AG08396 (cell line): ENCODE measurements around the gene PMVK.
A peak's percentile ranks its signal among the peaks of the same experiment; 100 is the strongest.
"Not testable (repeated sequence)": the region's sequence is repeated elsewhere in the genome, so short reads cannot be mapped to it uniquely, and the experiment has no call there.

ENCODE experiments used
- DNase-seq: peaks from one replicate; pipeline ENCODE4 v3.0.0; 2012; ENCODE audit warnings: low spot score, mixed read lengths

The PMVK gene

DNA sequence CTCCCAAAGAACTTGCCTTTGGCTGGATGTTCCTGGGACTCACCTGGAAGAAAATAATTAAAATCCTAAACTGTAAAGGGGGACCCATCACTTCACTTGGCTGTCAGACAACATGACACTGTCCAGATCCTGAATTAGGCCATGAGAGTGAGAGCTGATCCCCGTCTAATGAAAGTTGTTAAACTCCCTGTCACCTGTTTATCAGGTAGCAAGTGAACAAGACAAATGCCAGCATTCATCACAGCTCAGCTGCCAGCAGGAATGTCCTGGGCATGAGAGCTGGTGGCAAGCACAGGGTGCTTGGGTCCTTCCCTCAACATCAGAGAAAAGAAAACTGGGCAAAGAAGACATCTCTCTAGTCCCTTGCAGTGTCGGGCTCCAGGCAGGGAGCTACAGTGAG, 23.8 kb downstream of the PMVK start:
- DNase-seq = no peak

DNA sequence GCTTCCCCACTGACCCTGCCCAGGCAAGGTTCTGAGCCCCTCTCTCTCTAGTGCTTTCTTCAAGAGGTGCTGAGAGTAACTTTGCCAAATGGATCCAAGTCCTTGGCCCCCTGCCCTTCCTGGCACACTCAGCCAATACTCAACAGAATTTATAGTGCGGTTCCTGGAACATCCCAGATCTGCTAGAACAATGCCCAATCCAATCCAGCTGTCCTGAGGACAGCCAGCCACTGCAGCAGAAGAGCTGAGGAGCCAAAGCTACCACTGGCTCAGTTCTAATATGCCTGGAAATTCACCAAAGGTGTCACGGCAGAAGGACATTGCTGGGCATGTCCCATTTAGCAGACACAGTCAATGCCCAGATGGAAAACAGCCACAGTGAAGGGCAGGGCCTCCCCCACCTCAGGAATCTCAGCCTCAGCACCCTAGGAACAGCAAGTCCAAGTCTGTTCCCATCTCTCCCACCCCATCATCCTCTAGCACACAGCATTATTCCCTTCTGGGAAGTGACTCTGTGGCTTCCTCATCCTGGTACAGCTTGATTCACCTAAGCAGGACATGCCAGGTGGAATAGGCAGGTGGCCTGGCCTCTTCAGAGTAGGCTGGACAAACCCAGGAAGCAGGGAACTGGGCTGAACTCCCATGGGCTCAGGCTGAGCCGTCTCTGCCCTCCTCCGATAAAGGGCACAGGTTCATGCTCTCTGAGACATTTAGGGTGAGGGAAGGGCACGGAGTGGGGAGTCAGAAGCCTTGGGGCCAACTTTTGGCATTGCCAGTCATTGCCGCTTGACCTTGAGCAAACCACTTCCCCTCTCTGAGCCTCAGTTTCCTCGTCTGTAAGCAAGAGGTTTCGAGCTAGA, 24.6 kb downstream of the PMVK start:
- DNase-seq = no peak

DNA sequence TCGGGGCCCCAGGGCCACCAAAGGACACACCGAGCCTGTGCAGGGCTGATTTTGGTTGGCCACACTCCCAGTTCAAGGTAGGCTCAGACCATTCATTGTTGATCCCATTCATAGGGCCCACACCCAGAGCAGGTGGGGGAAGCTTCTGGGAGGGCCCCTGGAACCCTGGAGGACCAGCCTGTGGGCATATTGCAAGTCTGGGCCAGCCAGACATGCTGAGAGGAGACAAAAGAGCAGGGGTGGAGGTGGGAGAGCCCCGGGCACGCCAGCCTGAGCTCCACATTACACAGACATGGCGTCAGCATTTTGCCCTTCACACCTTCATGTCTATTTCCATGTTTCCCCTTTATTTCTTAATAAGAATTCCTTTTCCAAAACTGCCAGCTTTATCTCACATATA, 25.7 kb downstream of the PMVK start:
- no peak for DNase-seq

DNA sequence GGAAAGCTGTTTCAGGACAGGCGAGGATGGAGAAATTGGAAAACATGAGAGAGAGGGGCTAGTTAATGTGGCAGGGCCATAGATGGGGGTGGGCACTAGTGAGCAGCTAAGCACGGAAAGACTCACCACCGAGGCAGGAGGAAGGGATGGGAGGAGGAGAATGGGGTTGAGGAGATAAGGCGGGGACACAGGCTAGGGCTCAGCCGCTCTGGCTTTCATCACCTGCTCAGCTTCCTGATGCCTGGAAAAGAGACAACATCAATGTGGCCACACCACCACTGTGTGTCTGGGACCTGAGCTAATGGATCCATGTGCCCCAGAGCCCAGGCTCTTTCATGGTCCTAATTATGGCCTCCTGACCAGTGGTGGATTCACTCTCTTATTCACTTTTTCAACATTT, 27.6 kb downstream of the PMVK start:
- no peak for DNase-seq

DNA sequence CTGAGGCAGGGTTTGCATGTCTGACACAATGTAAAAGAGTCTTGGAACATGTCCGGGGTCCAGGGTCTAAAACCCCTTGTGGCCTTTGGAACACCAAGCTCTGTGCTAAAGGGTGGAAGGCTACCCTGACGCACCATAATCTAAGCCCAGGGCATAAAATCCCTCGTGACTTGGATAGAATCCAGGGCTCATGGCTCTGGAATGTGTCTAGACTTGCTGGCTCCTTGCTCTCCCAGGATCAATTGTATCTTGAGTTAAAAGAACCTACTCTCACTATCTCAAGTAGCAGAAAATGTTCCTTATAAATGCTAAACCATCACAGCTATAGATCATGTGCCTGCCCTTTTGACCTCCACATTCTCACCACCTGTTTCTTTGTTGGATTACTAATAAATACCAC, 28.4 kb downstream of the PMVK start:
- DNase-seq = not testable (repeated sequence)

DNA sequence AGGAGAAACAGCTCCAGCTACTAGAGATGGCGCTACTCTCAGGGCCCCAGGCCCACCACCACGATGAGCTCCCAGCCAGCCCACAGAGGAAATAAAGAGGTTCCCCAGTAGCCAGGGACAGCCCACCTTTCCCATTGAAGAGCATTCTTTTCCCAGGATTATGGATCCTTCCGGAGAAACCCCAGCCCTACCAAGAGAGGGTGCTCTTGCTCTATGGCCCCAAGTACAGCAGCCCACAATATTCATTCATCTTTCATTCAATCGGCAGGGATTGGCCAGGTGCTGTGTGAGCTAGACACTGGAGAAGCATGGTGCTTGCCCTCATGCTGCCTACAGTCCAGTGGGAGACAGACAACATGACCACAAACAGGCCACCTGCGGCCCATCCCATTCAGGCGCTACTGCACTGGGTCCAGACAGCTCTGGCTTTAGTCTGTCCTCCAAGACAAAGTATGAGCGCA, 29.9 kb downstream of the PMVK start:
- no peak for DNase-seq

DNA sequence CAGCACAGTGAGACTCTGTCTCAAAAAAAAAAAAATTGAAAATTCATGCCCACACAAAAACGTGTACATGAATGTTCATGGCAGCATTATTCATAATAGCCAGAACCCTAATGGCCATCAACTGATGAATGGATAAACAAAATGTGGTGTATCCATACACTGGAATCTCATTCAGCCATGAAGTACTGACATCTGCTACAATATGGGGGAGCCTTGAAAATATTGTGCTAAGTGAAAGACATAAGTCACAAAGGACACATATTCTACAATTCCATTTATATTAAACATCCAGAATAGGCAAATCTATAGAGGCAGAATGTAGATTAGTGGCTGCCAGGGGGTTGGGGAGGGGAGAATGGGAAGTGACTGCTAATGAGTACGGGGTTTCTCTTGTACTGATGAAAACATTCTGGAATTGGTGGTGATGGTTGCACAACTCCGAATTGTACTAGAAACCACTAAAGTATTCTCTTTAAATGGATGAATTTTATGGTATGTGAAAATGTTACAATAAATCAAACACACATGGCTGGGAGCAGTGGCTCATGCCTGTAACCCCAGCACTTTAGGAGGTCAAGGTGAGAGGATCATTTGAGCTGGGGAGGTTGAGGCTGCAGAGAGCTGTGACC, 33.5 kb downstream of the PMVK start:
- DNase-seq = no peak

DNA sequence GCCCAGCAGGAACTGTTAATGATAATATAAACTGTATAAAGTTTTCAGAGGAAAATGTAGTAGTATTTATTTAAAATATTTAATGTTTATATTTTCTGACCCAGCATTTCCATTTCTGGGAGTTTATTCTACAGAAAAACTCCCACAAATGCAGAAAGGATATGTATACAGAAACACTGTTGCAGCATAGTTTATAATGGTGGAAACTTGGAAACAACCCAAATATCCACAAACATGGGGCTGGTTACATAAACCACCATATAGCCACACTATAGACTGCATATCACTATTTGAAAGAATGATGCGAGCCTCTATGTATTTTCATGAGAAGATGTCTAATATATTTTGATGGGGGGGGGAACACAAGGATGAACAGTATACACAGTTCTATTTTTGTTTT, 34.9 kb downstream of the PMVK start:
- no peak for DNase-seq

DNA sequence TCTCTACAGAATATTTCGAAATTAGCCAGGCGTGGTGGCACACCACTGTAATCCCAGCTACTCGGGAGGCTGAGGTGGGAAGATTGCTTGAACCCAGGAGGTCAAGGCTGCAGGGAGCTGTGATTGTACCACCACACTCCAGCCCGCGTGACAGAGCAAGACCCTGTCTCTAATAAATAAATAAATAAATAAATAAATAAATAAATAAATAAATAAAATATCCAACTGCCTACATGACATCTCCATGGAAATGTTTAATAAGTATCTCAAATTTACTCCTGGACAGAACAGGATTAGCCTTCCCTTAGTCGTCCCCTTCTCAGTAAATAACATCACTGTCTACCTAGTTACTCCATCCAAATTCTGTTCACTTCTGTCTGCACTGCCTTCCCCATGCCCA, 37.5 kb downstream of the PMVK start:
- DNase-seq = no peak

DNA sequence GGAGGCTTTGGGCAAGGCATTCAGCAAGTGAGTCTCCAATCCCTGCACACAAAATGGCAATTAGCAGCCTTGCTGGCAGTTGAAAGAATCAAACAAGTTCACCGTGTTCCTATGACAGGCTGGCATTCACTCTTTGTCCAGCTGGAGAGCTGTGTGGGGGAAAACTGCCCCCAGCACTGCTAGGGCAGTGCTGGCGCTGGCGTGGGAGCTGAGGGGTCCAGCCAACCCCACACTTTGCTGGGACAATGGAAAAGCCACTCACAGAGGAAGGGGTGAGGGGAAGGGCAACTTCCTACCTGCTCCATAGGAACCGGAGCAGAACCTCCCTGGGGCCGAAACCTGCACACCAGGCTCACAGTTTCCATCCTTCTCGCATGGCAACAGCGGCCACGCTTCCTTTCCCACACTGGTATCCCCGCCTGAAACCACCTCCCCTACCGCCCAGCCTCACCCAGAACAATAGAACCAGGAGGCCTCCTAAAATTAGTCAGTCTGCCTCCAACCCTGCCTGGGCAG, 39.7 kb downstream of the PMVK start:
- no peak for DNase-seq

DNA sequence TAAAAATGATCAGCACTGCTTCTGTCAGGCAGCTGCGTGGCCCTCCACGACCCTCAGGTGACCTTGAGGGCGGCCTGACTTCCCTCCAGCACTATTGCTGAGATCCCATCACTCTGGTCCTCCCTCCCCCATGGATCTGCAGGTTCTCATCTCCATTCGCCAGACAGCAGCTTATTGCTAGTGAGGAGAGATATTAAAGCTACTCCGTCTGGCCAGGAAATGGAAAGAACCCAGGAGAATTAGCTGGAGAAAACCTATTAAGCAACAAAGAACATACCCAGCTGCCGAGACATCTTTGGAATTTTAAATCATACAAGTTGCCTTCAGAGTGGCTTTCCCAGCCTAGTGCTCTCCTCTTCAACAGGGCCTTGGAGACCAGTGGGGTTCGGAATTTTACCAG, 40.7 kb downstream of the PMVK start:
- DNase-seq = no peak

DNA sequence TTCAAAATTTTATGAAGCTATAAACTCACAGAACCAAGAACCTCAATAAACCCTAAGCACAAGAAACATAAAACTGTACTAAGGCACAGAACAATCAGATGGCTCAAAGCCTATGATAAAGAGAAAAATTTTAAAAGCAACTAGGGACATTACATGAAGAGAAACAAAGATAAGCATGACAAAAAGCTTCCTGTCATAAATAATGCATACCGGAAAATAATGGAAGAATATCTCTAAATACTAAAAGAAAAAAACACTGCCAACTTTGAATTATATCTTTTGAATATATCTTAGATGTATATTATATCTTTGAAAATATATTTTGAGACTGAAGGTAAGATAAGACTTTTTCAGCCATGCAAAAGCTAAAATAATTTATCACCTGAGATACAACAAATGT, 45.1 kb downstream of the PMVK start:
- DNase-seq = no peak

DNA sequence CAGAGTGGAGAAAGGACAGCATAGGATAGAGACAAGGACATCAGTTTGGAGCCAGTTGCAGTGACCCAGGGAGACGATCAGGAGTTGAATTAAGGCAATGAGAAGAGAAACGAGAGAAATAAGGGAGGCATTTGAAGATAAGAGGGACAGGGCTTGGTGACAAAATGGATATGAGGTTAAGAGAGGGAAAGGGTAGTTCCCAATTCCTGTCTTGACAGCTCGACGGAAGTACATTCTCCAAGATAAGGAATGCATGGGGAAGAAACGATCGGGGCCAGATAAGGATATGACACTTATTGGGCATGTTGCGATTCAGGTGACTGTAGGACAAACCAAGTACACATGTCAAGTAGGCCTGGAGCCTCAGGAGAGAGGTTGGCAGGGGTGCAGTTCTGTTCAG, 47.8 kb downstream of the PMVK start:
- no peak for DNase-seq

DNA sequence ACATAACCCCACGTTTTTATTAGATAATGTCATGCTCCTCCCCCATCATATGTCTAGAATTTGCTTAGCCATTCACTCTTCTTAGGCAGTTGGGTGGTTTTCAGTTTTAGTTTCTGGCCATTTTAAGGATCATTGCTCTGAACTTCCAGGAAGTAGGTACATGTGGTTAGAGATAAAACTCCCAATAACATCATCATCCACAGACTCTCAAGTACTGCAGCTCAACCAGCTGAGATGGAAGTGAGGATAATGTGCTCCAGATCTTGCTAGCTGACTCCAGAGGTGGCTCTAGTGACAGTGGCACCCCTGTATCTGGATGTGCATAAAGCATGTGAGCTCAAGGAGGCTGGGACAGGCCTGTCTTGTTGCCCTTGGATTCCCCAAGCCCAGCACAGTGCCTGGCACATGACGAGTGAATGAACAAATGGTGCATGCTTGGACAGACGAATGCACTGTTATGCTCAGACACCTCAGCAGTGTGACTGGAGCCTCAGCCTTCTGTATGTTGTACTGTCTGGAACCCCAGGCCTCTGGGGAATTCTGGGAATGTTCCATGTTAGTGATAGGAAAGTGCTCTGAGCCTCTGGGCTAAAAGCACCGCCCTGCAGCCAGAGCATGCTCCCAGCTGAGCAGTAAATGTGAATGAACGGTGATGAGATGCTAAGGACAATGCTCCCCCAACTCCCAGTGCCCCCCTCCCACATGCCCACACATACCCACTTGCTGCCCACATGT, 50.1 kb downstream of the PMVK start:
- DNase-seq = no peak

DNA sequence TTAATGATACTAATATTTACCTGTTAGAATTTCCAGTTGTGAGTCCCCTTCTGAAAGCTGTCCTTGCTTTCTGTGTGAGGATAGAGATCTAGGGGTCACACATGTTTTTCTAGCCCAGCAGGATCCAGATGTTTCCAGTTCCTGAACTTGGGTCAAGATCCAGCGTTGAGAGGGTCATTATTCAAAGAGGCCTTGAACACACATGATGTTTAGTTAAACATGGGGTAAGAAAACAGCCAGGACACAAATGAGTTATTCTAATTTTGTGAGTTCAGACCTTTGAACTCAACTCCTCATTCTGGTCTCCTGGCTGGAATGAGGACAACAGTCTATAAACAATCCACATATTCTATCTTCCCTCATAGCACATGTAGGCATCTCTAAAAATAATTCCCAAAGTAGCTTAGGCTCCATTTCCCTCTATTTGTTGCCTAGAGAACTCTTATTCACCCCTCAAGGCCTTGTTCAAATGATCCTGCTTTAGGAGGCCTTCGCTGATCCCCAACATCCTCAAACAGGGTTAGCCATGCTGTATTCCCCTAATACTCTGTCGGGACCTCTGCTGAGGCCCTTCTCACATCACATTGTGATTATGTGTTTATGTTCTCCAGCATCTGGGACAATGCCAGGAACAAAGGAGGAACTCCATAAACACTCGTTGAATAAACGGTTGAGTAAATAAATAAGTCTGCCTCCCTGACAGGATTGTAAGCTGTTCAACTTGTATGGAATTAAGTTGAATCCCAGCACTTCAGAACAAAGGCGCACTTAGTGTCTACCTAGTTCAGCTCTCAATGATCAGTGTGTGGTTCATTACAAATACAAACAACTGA, 51.4 kb downstream of the PMVK start:
- no peak for DNase-seq

DNA sequence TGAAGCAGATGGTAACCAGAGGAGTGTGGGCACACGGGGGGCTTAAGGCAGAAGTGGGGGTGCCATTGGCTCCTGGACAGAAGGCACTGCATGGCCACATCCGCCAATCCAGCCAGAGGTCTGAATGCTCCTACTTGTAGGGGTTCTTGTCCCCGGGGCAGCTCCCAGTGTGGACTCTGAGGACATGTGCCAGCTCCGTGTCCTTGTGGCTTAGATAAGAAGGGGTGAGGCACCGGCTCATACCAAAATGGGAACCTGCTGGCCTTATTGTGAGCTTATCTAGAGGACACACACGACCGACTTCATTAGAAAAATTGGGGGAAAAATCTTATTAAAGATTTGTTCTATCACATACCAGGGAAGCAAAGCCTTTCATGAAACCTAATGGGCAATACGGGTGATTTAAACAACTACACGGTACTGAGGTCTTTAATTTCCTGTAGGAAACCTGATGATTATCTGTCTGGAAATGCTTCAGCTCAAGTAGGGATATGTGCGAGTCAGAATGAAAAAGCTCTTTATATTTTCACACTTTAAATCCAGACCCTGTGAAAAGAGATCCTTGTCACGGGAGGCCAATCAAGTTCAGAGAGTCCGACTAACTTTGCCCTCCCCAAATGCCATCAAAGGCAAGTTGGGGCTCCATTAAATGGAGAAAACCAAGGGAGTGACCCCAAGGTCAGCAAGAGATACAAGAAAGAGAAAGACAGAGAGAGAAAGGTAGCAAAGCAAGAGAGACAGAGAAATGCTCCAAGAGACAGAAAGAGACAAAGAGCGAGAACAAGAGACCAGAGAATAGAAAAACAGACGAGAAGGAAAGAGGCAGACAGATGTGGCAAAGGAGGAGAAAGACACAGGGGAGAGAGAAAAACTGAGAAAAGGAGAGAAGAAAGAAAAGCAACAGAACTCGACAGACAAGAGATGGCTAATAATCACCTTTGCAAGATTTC, 52.3 kb downstream of the PMVK start:
- DNase-seq = no peak

DNA sequence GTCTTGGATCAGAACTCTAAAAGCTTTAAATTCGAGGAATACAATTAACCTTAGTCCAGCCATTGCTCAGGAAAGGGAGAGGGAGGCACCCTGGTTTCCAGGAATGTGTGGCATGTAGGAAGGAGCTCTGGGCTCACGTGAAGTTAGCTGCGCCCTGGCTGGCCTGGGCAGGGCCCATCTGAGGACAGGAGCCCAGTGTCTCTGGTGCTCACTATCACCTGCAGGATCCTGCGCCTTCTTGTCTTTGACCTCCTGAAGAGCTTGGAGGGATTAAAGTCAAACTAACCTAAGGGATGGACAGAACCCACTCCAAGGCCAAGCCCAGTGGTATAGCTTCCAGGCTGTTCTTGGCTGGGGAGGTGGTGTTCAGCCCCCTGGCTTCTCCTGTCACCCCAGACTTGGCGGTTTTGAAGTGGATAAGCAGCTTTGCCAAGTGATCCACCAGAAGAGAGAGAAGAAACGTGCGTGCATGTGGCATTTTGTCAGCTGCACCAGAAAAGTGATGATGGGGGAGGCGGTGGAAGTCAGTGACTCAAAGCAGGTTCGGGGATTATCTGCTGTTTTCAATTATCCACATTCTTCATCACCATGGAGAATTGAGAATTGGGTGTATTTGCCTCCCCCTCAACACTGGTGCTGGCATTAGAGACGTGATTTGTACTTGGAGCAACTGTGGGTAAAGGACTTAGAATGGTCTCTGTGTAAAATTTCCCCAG, 54.5 kb downstream of the PMVK start:
- no peak for DNase-seq

DNA sequence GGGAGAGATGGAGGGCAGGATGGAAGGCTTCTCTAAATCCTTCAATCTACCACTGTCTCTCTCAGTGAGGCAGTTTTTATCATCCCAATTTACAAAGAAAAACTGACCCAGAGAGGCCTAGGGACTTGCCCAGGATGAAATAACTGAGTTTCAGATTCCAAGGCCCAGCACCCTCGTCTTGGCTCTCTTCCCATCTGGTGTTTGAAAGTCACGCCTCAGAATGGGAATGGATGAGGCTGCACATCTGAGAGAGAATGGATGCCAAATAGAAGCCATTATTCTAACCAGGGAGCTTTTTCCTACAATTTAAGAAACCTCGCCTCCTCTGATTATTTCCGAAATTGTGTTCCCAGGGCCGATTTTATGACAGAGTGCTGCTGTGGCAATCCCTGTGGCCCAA, 55.8 kb downstream of the PMVK start:
- no peak for DNase-seq

DNA sequence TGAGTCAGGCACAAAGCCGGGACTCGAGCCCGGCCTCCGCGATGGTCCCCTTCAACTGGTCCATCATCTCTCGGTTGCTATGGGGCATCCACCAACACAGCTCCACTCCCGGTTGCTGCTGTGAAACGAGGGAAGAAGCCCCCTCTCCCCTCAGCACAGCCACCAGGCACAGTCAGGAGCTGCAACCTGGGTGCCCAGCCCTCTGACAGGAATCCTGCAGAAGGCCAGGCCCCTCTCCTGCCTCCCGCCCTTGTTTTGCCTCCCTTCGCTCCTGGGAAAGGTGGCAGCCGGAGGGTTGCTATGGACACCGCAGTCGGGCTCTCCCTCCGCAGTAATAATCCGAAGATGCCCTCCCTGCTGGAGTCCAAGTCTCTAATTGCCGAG, 57.5 kb downstream of the PMVK start:
- DNase-seq = no peak

DNA sequence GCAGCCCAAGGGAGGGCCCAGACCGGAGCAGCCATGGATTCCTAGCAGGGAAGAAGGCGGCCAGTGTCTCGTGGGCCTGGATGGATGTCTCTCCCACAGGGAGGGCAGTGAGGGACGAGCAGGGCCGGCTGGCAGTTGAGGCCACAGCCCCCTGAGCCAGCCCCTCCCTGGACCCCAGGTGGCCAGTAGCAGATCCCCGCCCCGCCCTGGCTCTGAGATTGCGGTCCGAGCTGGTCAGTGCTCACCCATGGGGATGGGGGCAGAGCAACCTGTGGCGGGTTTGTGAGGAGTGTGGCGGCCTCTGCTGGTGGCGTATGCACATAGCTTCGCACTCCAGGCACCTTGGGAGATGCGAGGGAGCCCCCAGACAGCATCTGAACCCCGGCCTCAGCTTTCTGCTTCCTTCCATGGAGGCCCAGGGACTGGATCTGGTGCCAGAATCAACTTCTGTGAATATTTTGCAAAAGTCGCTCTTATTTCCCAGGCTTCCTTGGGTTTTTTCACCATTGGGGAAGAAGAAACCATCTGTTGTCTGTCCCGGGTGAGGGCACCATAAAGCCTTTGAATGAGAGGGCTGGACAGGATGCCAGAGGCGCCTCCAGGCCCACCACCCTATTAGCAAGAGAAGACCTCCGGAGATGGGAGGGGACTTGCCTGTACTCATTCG, 58.0 kb downstream of the PMVK start:
- peak; percentile 77 for DNase-seq
